Activated CD4-positive, alpha-beta T cell treated with anti-CD3 and anti-CD28 coated beads, Interleukin-10, Interleukin-2, amounts not matched to agents 100 ng/mL and 50 ng/mL, durations not matched to agents 16 hours and 8 hours (primary cell): ENCODE data around the gene CDH6.

Experiments used
- DNase-seq: peaks from one replicate; pipeline ENCODE4 v3.0.0-alpha.2; 2020

The CDH6 gene

GRCh38 chr5:31204958-31205357, 11.5 kb downstream of the CDH6 start:
- DNase-seq = no peak

- DNase-seq = no peak
Observed at GRCh38 chr5:31208043-31208442, 14.6 kb downstream of the CDH6 start.

- no peak for DNase-seq
Observed at GRCh38 chr5:31209334-31209733, 15.8 kb downstream of the CDH6 start.

- no peak for DNase-seq
Observed at GRCh38 chr5:31211098-31211497, 17.6 kb downstream of the CDH6 start.

GRCh38 chr5:31213257-31213656, 19.8 kb downstream of the CDH6 start:
- DNase-seq = no peak

- no peak for DNase-seq
Observed at GRCh38 chr5:31213705-31214121, 20.2 kb downstream of the CDH6 start.

- DNase-seq = no peak
Observed at GRCh38 chr5:31214229-31214628, 20.7 kb downstream of the CDH6 start.

GRCh38 chr5:31215236-31215635, 21.8 kb downstream of the CDH6 start:
- no peak for DNase-seq

GRCh38 chr5:31217446-31217845, 24.0 kb downstream of the CDH6 start:
- DNase-seq = no peak

GRCh38 chr5:31218978-31219377, 25.5 kb downstream of the CDH6 start:
- DNase-seq = no peak

- DNase-seq = no peak
Observed at GRCh38 chr5:31221001-31221400, 27.5 kb downstream of the CDH6 start.

GRCh38 chr5:31225118-31225517, 31.6 kb downstream of the CDH6 start:
- no peak for DNase-seq

GRCh38 chr5:31225613-31226012, 32.1 kb downstream of the CDH6 start:
- DNase-seq = no peak

GRCh38 chr5:31226651-31227050, 33.2 kb downstream of the CDH6 start:
- no peak for DNase-seq

- no peak for DNase-seq
Observed at GRCh38 chr5:31229266-31229665, 35.8 kb downstream of the CDH6 start.

GRCh38 chr5:31231177-31231838, 37.8 kb downstream of the CDH6 start:
- DNase-seq = no peak

GRCh38 chr5:31232273-31232888, 38.9 kb downstream of the CDH6 start:
- peak; percentile 36 for DNase-seq

- DNase-seq = no peak
Observed at GRCh38 chr5:31235381-31235780, 41.9 kb downstream of the CDH6 start.

GRCh38 chr5:31236339-31236738, 42.9 kb downstream of the CDH6 start:
- no peak for DNase-seq

GRCh38 chr5:31237174-31237573, 43.7 kb downstream of the CDH6 start:
- no peak for DNase-seq

- DNase-seq = no peak
Observed at GRCh38 chr5:31238497-31238896, 45.0 kb downstream of the CDH6 start.

GRCh38 chr5:31244921-31245320, 51.4 kb downstream of the CDH6 start:
- no peak for DNase-seq

- no peak for DNase-seq
Observed at GRCh38 chr5:31247381-31247780, 53.9 kb downstream of the CDH6 start.

- DNase-seq = no peak
Observed at GRCh38 chr5:31250201-31250600, 56.7 kb downstream of the CDH6 start.

GRCh38 chr5:31251032-31251431, 57.5 kb downstream of the CDH6 start:
- no peak for DNase-seq
